SK-N-SH treated with all-trans-retinoic acid at 6 μM for 48 hours (cell line): ENCODE data around the gene ROBO2.

Experiments
- ATAC-seq: fragments of 200-7000 bp; cut with Tn5 transposase; 3 replicates; pipeline ENCODE4 v1.9.1; 2020; ENCODE audit warnings: mild to moderate bottlenecking, moderate library complexity
- ARNTL ChIP-seq: fragments of 450-650 bp; formaldehyde crosslinking; IDR thresholded peaks from 2 replicates; pipeline ENCODE4 v1.5.0; 2020; ENCODE audit warnings: low read depth, mild to moderate bottlenecking, moderate library complexity, borderline replicate concordance
- BACH2 ChIP-seq: fragments of 250-450 bp; sonication (Bioruptor Pico); IDR thresholded peaks from 2 replicates; pipeline ENCODE4 v1.9.0; 2021; ENCODE audit warnings: mild to moderate bottlenecking, borderline replicate concordance
- CSDC2 ChIP-seq: fragments of 250-450 bp; sonication (Bioruptor Pico); IDR thresholded peaks from 2 replicates; pipeline ENCODE4 v1.5.0; 2020; ENCODE audit warnings: mild to moderate bottlenecking, moderate library complexity
- CSRNP3 ChIP-seq: fragments of 250-450 bp; sonication (Bioruptor Pico); IDR thresholded peaks from 2 replicates; pipeline ENCODE4 v1.5.1; 2021; ENCODE audit warnings: mild to moderate bottlenecking, moderate library complexity
- ESRRG ChIP-seq: fragments of 250-450 bp; sonication (Bioruptor Pico); IDR thresholded peaks from 2 replicates; pipeline ENCODE4 v1.6.1; 2021; ENCODE audit warnings: mild to moderate bottlenecking
- GLIS3 ChIP-seq: fragments of 250-450 bp; sonication (Bioruptor Pico); IDR thresholded peaks from 2 replicates; pipeline ENCODE4 v1.5.0; 2020; ENCODE audit warnings: mild to moderate bottlenecking, moderate library complexity
- ISL1 ChIP-seq: fragments of 250-450 bp; sonication (Bioruptor Pico); IDR thresholded peaks from 2 replicates; pipeline ENCODE4 v2.1.2; 2022; ENCODE audit warnings: mild to moderate bottlenecking, moderate library complexity
- OSR1 ChIP-seq: fragments of 250-450 bp; sonication (Bioruptor Pico); IDR thresholded peaks from 2 replicates; pipeline ENCODE4 v1.8.0; 2022; ENCODE audit warnings: moderate library complexity, mild to moderate bottlenecking, inconsistent platforms
- PPARA ChIP-seq: fragments of 250-450 bp; sonication (Bioruptor Pico); IDR thresholded peaks from 2 replicates; pipeline ENCODE4 v1.5.0; 2020; ENCODE audit warnings: mild to moderate bottlenecking, borderline replicate concordance
- RARB ChIP-seq: fragments of 250-450 bp; sonication (Bioruptor Pico); IDR thresholded peaks from 2 replicates; pipeline ENCODE4 v1.8.0; 2021; ENCODE audit warnings: mild to moderate bottlenecking, moderate library complexity
- SNAI2 ChIP-seq: fragments of 250-450 bp; sonication (Bioruptor Pico); IDR thresholded peaks from 2 replicates; pipeline ENCODE4 v1.5.0; 2020; ENCODE audit warnings: mild to moderate bottlenecking, moderate library complexity
- TCF4 ChIP-seq: fragments of 250-450 bp; sonication (Bioruptor Pico); IDR thresholded peaks from 2 replicates; pipeline ENCODE4 v1.8.0; 2021; ENCODE audit warnings: mild to moderate bottlenecking, moderate library complexity, borderline replicate concordance
- TOX ChIP-seq: fragments of 250-450 bp; sonication (Bioruptor Pico); IDR thresholded peaks from 2 replicates; pipeline ENCODE4 v1.8.0; 2021; ENCODE audit warnings: mild to moderate bottlenecking, moderate library complexity, borderline replicate concordance
- ZC3H10 ChIP-seq: fragments of 250-450 bp; sonication (Bioruptor Pico); IDR thresholded peaks from 2 replicates; pipeline ENCODE4 v1.5.1; 2021; ENCODE audit warnings: mild to moderate bottlenecking, moderate library complexity
- ZFP3 ChIP-seq: fragments of 250-450 bp; sonication (Bioruptor Pico); IDR thresholded peaks from 2 replicates; pipeline ENCODE4 v1.5.0; 2020; ENCODE audit warnings: mild to moderate bottlenecking, moderate library complexity
- ZFP30 ChIP-seq: fragments of 450-650 bp; formaldehyde crosslinking; IDR thresholded peaks from 2 replicates; pipeline ENCODE4 v1.5.0; 2022; ENCODE audit warnings: mild to moderate bottlenecking, moderate library complexity
- ZNF565 ChIP-seq: fragments of 450-650 bp; formaldehyde crosslinking; conservative IDR thresholded peaks from 2 replicates; pipeline ENCODE4 v1.5.0; 2020; ENCODE audit warnings: low read depth, mild to moderate bottlenecking, moderate library complexity
- ZNF70 ChIP-seq: fragments of 450-650 bp; formaldehyde crosslinking; IDR thresholded peaks from 2 replicates; pipeline ENCODE4 v1.5.0; 2020; ENCODE audit warnings: mild to moderate bottlenecking, moderate library complexity
- ZNF8 ChIP-seq: fragments of 450-650 bp; formaldehyde crosslinking; IDR thresholded peaks from 2 replicates; pipeline ENCODE4 v1.5.0; 2020; ENCODE audit warnings: mild to moderate bottlenecking, moderate library complexity
- TF ChIP-seq, protein P1 (sequence below): fragments of 250-450 bp; sonication (Bioruptor Pico); IDR thresholded peaks from 2 replicates; pipeline ENCODE4 v1.5.0; 2020; ENCODE audit warnings: mild to moderate bottlenecking, moderate library complexity
- TF ChIP-seq, protein P2 (sequence below): fragments of 250-450 bp; sonication (Bioruptor Pico); IDR thresholded peaks from 2 replicates; pipeline ENCODE4 v1.8.0; 2021; ENCODE audit warnings: low read depth, mild to moderate bottlenecking, moderate library complexity, borderline replicate concordance

Gene ROBO2

DNA sequence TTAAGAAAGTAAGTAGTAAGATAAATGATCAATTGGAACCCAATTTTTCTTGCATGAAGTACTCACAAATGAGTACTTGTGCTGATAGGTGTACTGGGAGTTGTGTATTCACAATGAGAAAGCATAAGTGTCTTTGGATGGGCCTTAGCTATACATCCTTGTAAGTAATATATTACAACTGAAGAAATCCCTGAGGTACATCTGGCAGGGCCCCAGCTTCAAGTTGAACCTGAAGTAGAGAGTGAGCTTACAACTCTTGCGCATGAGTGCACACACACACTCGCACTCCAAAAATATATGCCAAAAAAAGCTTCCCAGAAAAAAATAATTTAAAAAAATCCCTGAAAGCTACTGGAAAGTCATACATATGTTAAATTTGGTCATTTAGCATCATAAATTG, 222.5 kb downstream of the ROBO2 start (continued):
- TF ChIP-seq, protein P1, sequence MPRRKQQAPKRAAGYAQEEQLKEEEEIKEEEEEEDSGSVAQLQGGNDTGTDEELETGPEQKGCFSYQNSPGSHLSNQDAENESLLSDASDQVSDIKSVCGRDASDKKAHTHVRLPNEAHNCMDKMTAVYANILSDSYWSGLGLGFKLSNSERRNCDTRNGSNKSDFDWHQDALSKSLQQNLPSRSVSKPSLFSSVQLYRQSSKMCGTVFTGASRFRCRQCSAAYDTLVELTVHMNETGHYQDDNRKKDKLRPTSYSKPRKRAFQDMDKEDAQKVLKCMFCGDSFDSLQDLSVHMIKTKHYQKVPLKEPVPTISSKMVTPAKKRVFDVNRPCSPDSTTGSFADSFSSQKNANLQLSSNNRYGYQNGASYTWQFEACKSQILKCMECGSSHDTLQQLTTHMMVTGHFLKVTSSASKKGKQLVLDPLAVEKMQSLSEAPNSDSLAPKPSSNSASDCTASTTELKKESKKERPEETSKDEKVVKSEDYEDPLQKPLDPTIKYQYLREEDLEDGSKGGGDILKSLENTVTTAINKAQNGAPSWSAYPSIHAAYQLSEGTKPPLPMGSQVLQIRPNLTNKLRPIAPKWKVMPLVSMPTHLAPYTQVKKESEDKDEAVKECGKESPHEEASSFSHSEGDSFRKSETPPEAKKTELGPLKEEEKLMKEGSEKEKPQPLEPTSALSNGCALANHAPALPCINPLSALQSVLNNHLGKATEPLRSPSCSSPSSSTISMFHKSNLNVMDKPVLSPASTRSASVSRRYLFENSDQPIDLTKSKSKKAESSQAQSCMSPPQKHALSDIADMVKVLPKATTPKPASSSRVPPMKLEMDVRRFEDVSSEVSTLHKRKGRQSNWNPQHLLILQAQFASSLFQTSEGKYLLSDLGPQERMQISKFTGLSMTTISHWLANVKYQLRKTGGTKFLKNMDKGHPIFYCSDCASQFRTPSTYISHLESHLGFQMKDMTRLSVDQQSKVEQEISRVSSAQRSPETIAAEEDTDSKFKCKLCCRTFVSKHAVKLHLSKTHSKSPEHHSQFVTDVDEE (CRISPR knock-in tag), result no peak

GRCh38 chr3:77267589-77267988, 227.7 kb downstream of the ROBO2 start:
- no peak for TF ChIP-seq CSRNP3 (CRISPR knock-in tag)
- ATAC-seq, result no peak

DNA sequence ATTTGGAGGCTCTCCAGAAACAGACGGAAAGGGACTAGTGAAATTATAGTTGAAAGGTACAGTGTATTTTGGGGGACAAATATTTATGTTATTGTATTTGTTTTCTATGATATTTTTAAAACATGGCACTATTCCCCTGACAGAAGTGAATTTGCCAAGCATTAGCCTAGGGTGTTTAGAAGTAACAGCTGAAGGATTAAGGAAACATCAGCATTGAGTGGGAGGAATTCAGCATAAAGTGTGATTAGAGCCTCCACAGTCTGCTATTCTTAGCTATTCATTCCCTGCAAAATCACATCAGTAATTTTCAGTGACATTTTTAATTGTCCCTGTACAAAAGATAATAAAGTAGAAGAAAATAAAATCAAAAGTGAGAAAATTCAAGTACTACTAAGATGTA, 231.4 kb downstream of the ROBO2 start:
- no peak for ATAC-seq

GRCh38 chr3:77271711-77272110, 231.8 kb downstream of the ROBO2 start:
- TF ChIP-seq ZNF70 (no peak), ESRRG (CRISPR knock-in tag) (no peak), OSR1 (CRISPR knock-in tag) (no peak), ZNF565 (no peak), ZNF8 (CRISPR knock-in tag) (no peak), ZC3H10 (CRISPR knock-in tag) (no peak)
- TF ChIP-seq, protein P2, sequence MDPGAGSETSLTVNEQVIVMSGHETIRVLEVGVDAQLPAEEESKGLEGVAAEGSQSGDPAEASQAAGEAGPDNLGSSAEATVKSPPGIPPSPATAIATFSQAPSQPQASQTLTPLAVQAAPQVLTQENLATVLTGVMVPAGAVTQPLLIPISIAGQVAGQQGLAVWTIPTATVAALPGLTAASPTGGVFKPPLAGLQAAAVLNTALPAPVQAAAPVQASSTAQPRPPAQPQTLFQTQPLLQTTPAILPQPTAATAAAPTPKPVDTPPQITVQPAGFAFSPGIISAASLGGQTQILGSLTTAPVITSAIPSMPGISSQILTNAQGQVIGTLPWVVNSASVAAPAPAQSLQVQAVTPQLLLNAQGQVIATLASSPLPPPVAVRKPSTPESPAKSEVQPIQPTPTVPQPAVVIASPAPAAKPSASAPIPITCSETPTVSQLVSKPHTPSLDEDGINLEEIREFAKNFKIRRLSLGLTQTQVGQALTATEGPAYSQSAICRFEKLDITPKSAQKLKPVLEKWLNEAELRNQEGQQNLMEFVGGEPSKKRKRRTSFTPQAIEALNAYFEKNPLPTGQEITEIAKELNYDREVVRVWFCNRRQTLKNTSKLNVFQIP, result no peak
- ATAC-seq, result no peak

More for the DNA sequence above, 231.4 kb downstream of the ROBO2 start:
- TF ChIP-seq, protein P2, result no peak
- TF ChIP-seq ZFP3 (CRISPR knock-in tag), result no peak
- TF ChIP-seq RARB, result no peak
- no peak for TF ChIP-seq ISL1 (CRISPR knock-in tag)
- no peak for TF ChIP-seq PPARA (CRISPR knock-in tag)
- TF ChIP-seq ZNF565, result no peak
- no peak for TF ChIP-seq OSR1 (CRISPR knock-in tag)
- no peak for TF ChIP-seq ZNF70
- TF ChIP-seq CSDC2, result no peak
- TF ChIP-seq BACH2 (CRISPR knock-in tag), result no peak
- no peak for TF ChIP-seq GLIS3 (CRISPR knock-in tag)
- no peak for TF ChIP-seq ZFP30 (CRISPR knock-in tag)

GRCh38 chr3:77279276-77279675, 239.4 kb downstream of the ROBO2 start:
- TF ChIP-seq ARNTL (CRISPR knock-in tag) (no peak), OSR1 (CRISPR knock-in tag) (no peak)
- no peak for ATAC-seq

- ATAC-seq, result no peak
- TF ChIP-seq ESRRG (CRISPR knock-in tag), result no peak
- no peak for TF ChIP-seq PPARA (CRISPR knock-in tag)
- no peak for TF ChIP-seq ZNF70
Observed at GRCh38 chr3:77281721-77282120, 241.8 kb downstream of the ROBO2 start.

GRCh38 chr3:77283108-77283507, 243.2 kb downstream of the ROBO2 start:
- no peak for ATAC-seq
- no peak for TF ChIP-seq SNAI2
- TF ChIP-seq, protein P1 (CRISPR knock-in tag), result no peak
- no peak for TF ChIP-seq TCF4 (CRISPR knock-in tag)
- no peak for TF ChIP-seq ZNF8 (CRISPR knock-in tag)
- TF ChIP-seq BACH2 (CRISPR knock-in tag), result no peak
- no peak for TF ChIP-seq ZC3H10 (CRISPR knock-in tag)
- no peak for TF ChIP-seq ZFP3 (CRISPR knock-in tag)
- TF ChIP-seq OSR1 (CRISPR knock-in tag), result no peak
- no peak for TF ChIP-seq TOX (CRISPR knock-in tag)
- no peak for TF ChIP-seq PPARA (CRISPR knock-in tag)
